Neural cell (in vitro differentiated cells): Measurements from ENCODE around the gene ADGRL3. TPM values are rescaled to one million over a fixed set of nuclear protein-coding genes. Genes with fewer than 3 reads are reported as not detected.

Experiments used
- H2AFZ ChIP-seq: fragments of 200-600, 300-800 bp; sonication (generic), shearing (Covaris generic); 2 replicates; pipeline ENCODE4 v1.6.0; 2014; ENCODE audit warnings: low read depth, mild to moderate bottlenecking, antibody characterized with exemption, low read length, moderate library complexity
- H3F3A ChIP-seq: fragments of 200-600 bp; shearing (Covaris generic); 2 replicates; pipeline ENCODE4 v1.6.1; 2016; ENCODE audit warnings: mild to moderate bottlenecking, moderate library complexity, mixed read lengths, antibody characterized with exemption, low read length; ENCODE audit not compliant: insufficient read depth, poor library complexity, severe bottlenecking
- H3K27ac ChIP-seq: fragments of 200-600, 300-800 bp; sonication (generic), shearing (Covaris generic); 2 replicates; pipeline ENCODE4 v1.5.1; 2014; ENCODE audit warnings: mild to moderate bottlenecking, low read length, moderate library complexity
- H3K27me3 ChIP-seq: fragments of 300-800, 200-600 bp; sonication (generic), shearing (Covaris generic); 2 replicates; pipeline ENCODE4 v1.6.0; 2014; ENCODE audit warnings: mild to moderate bottlenecking, low read depth, low read length, moderate library complexity; ENCODE audit not compliant: insufficient read depth
- H3K36me3 ChIP-seq: fragments of 300-800, 200-600 bp; sonication (generic), shearing (Covaris generic); 2 replicates; pipeline ENCODE4 v1.5.1; 2014; ENCODE audit warnings: mild to moderate bottlenecking, antibody characterized with exemption, low read length, moderate library complexity; ENCODE audit not compliant: insufficient read depth
- H3K4me2 ChIP-seq: fragments of 300-800, 200-600 bp; sonication (generic), shearing (Covaris generic); 2 replicates; pipeline ENCODE4 v1.6.0; 2014; ENCODE audit warnings: mild to moderate bottlenecking, low read length
- H3K4me3 ChIP-seq: fragments of 300-800, 200-600 bp; sonication (generic), shearing (Covaris generic); 2 replicates; pipeline ENCODE4 v1.5.1; 2014; ENCODE audit warnings: mild to moderate bottlenecking, low read length, moderate library complexity
- H3K79me2 ChIP-seq: fragments of 200-600 bp; shearing (Covaris generic); replicated peaks from 2 replicates; pipeline ENCODE4 v1.6.0; 2014; ENCODE audit warnings: mild to moderate bottlenecking, low read length, moderate library complexity; ENCODE audit not compliant: insufficient read depth
- H3K9ac ChIP-seq: fragments of 300-800, 200-600 bp; sonication (generic), shearing (Covaris generic); 2 replicates; pipeline ENCODE4 v1.6.1; 2016; ENCODE audit warnings: mild to moderate bottlenecking, low read length, mixed read lengths
- H3K9me2 ChIP-seq: fragments of 200-600 bp; shearing (Covaris generic); 2 replicates; pipeline ENCODE4 v1.6.1; 2016; ENCODE audit warnings: mild to moderate bottlenecking, low read length, mixed read lengths; ENCODE audit not compliant: insufficient read depth
- H3K9me3 ChIP-seq: fragments of 200-600, 300-800 bp; sonication (generic), shearing (Covaris generic); 2 replicates; pipeline ENCODE4 v1.6.1; 2016; ENCODE audit warnings: mild to moderate bottlenecking, mixed run types, low read length, moderate library complexity, mixed read lengths
- H4K20me1 ChIP-seq: fragments of 200-600 bp; shearing (Covaris generic); 2 replicates; pipeline ENCODE4 v1.6.1; 2016; ENCODE audit warnings: mild to moderate bottlenecking, mixed run types; ENCODE audit not compliant: insufficient read depth
- CTCF ChIP-seq: fragments of 450-650 bp; IDR thresholded peaks from 2 replicates; pipeline ENCODE4 v1.5.1; 2014; ENCODE audit warnings: antibody characterized with exemption, mild to moderate bottlenecking, moderate library complexity; ENCODE audit not compliant: poor library complexity, severe bottlenecking
- EP300 ChIP-seq: fragments of 450-650 bp; conservative IDR thresholded peaks from 2 replicates; pipeline ENCODE4 v1.6.1; 2014; ENCODE audit warnings: antibody characterized with exemption, mild to moderate bottlenecking, moderate library complexity; ENCODE audit not compliant: poor library complexity, severe bottlenecking
- EZH2 ChIP-seq: fragments of 200-600, 300-800 bp; shearing (Covaris generic), sonication (generic); IDR thresholded peaks from 2 replicates; pipeline ENCODE4 v1.6.1; 2014; ENCODE audit warnings: antibody characterized with exemption, low read length, borderline replicate concordance, mild to moderate bottlenecking; ENCODE audit not compliant: insufficient read depth, poor library complexity, severe bottlenecking
- MXI1 ChIP-seq: fragments of 450-650 bp; conservative IDR thresholded peaks from 2 replicates; pipeline ENCODE4 v1.6.1; 2014; ENCODE audit warnings: antibody characterized with exemption, mild to moderate bottlenecking; ENCODE audit not compliant: poor library complexity, severe bottlenecking
- POLR2AphosphoS5 ChIP-seq: IDR thresholded peaks from 2 replicates; pipeline ENCODE4 v1.6.1; 2012
- RAD21 ChIP-seq: fragments of 450-650 bp; conservative IDR thresholded peaks from 2 replicates; pipeline ENCODE4 v1.6.1; 2014; ENCODE audit warnings: antibody characterized with exemption, mild to moderate bottlenecking, moderate library complexity
- REST ChIP-seq: IDR thresholded peaks from 2 replicates; pipeline ENCODE4 v1.6.1; 2012; ENCODE audit warnings: borderline replicate concordance
- SMC3 ChIP-seq: fragments of 450-650 bp; conservative IDR thresholded peaks from 2 replicates; pipeline ENCODE4 v1.6.1; 2014; ENCODE audit warnings: antibody characterized with exemption, mild to moderate bottlenecking, moderate library complexity; ENCODE audit not compliant: poor library complexity
- TAF1 ChIP-seq: IDR thresholded peaks from 2 replicates; pipeline ENCODE4 v1.6.1; 2012; ENCODE audit warnings: low read depth
- polyA plus RNA-seq: library from polyadenylated mRNA; depleted of rRNA; stranded (reverse); fragments of >200 nt; gene quantifications from 2 replicates; pipeline ENCODE4 v1.2.3, GENCODE V29; 2014

ADGRL3 gene
- polyA plus RNA-seq, 1 donor from 2014 or later, result 99.4 TPM

GRCh38 chr4:61220556-61220955 is 20.4 kb downstream of the ADGRL3 start:
- H3K4me3 ChIP-seq, result peak overlapping the region; percentile 28
- H3K4me2 ChIP-seq, result no peak overlapping the region
- no peaks in the 10 kb centered on the region for H3K27me3 ChIP-seq
- no peak overlapping the region for H2AFZ ChIP-seq
- no peaks in the 10 kb centered on the region for H3K9me3 ChIP-seq
- no peaks in the 10 kb centered on the region for H3K9me2 ChIP-seq
- H3F3A ChIP-seq, result no peaks in the 10 kb centered on the region
- H3K9ac ChIP-seq, result no peak overlapping the region
- H3K36me3 ChIP-seq, result no peaks in the 10 kb centered on the region
- H4K20me1 ChIP-seq, result no peaks in the 10 kb centered on the region
- no peak for TF ChIP-seq TAF1
- TF ChIP-seq REST, result peak; percentile 67
- TF ChIP-seq MXI1, result no peak
- TF ChIP-seq SMC3, result no peak
- no peak for TF ChIP-seq RAD21
- peak; percentile 81 for TF ChIP-seq EP300
- TF ChIP-seq POLR2AphosphoS5, result peak; percentile 49
- no peak for TF ChIP-seq EZH2
- TF ChIP-seq CTCF, result no peak
- peak overlapping the region; percentile 32 for H3K27ac ChIP-seq
- H3K79me2 ChIP-seq, result peaks cover 80% of the 10 kb centered on the region

GRCh38 chr4:61223385-61223784 is 23.3 kb downstream of the ADGRL3 start:
- H3F3A ChIP-seq, result no peaks in the 10 kb centered on the region
- no peak overlapping the region for H3K4me3 ChIP-seq
- no peak overlapping the region for H3K27ac ChIP-seq
- no peaks in the 10 kb centered on the region for H4K20me1 ChIP-seq
- no peaks in the 10 kb centered on the region for H3K27me3 ChIP-seq
- no peaks in the 10 kb centered on the region for H3K9me3 ChIP-seq
- no peak overlapping the region for H3K9ac ChIP-seq
- no peak overlapping the region for H3K4me2 ChIP-seq
- no peak for TF ChIP-seq TAF1
- no peak for TF ChIP-seq EP300
- no peak for TF ChIP-seq CTCF
- TF ChIP-seq SMC3, result no peak
- TF ChIP-seq EZH2, result no peak
- TF ChIP-seq RAD21, result no peak
- no peak for TF ChIP-seq POLR2AphosphoS5
- TF ChIP-seq REST, result no peak
- no peak for TF ChIP-seq MXI1
- H3K79me2 ChIP-seq, result peaks cover 77% of the 10 kb centered on the region
- H3K36me3 ChIP-seq, result no peaks in the 10 kb centered on the region
- H2AFZ ChIP-seq, result no peak overlapping the region
- no peaks in the 10 kb centered on the region for H3K9me2 ChIP-seq
